ENCODE data around the gene PARVG. TPM values are rescaled to one million over a fixed set of nuclear protein-coding genes. Genes with fewer than 3 reads are reported as not detected.
A peak's percentile ranks its signal among the peaks of the same experiment; 100 is the strongest.

Gene PARVG
- total and polyA plus RNA-seq, 2 of the 8 experiments (the other 6 are each of a cell fraction or from before 2014, with no cell fraction given) = 0.37 to 1.5 TPM

GRCh38 chr22:44196731-44197131 lies 16.0 kb downstream of the PARVG start:
- H4K91ac ChIP-seq (replicated peaks; ENCODE audit: insufficient read length, low read length) = no peak overlapping the region
- TF ChIP-seq EZH2 (IDR thresholded peaks at IDR 0.05; ENCODE audit: low read depth, low read length, severe bottlenecking) = no peak
- TF ChIP-seq BACH1 (IDR thresholded peaks at IDR 0.05; ENCODE audit: low read length) = no peak
- WGBS, 2 experiments (ENCODE audit: extremely low coverage in 1 of 2, insufficient coverage in 1 of 2, insufficient read length in 1 of 2, insufficient replicate concordance in 2 of 2, low coverage in 1 of 2, low lambda C conversion rate in 2 of 2, missing lambda C conversion rate in 1 of 2) = 81% methylated on average over 10 of the region's 10 CpGs; no CpG with 5 or more reads in 1 of the 2 experiments

More at GRCh38 chr22:44196731-44197131, 16.0 kb downstream of the PARVG start:
- Histone ChIP-seq H3K56ac (replicated peaks; ENCODE audit: insufficient read length, low read depth, low read length) (no peak overlapping the region), H3K36me3 (ENCODE audit: control insufficient read depth in 2 of 4, insufficient read depth in 4 of 4, low read length in 3 of 4) (no peaks in the 10 kb centered on the region), H3K4me1 (replicated peaks in 1 of 4; ENCODE audit: control insufficient read depth in 3 of 4, insufficient read depth in 4 of 4, low read length in 3 of 4) (peaks cover 0 to 7% (median 0%) of the 10 kb centered on the region in 4 experiments; a peak in 4 of 7 replicates), H4K20me1 (replicated peaks in 1 of 2; ENCODE audit: control insufficient read depth in 1 of 2, insufficient read depth in 2 of 2, low read length in 2 of 2) (peaks cover 0 to 5% of the 10 kb centered on the region in 2 experiments), H4K8ac (ENCODE audit: extremely low read depth, insufficient read depth, low read length) (no peak overlapping the region), H3K4me2 (ENCODE audit: insufficient read depth in 1 of 2, low read depth in 2 of 2, low read length in 2 of 2) (no peak overlapping the region), H3K9me3 (ENCODE audit: insufficient read depth in 2 of 2, low read depth in 1 of 2, low read length in 1 of 2) (no peaks in the 10 kb centered on the region), H2BK12ac (ENCODE audit: low read depth, low read length) (no peak overlapping the region), H4K5ac (ENCODE audit: insufficient read length, low read depth, low read length) (no peak overlapping the region), H3K9ac (replicated peaks in 1 of 4; ENCODE audit: extremely low read depth in 1 of 4, low read depth in 3 of 4, low read length in 3 of 4) (no peak overlapping the region), H3K23me2 (ENCODE audit: low read depth, low read length) (peaks cover 13% of the 10 kb centered on the region; the same call in 1 of the 2 replicates), H2BK5ac (ENCODE audit: low read depth, low read length) (no peak overlapping the region), H3K4me3 (ENCODE audit: extremely low read depth in 1 of 4, insufficient read depth in 2 of 4, low read depth in 3 of 4, low read length in 4 of 4) (no peak overlapping the region), H3K4ac (replicated peaks; ENCODE audit: insufficient read length, low read depth, low read length) (no peak overlapping the region), H3K27ac (ENCODE audit: low read depth, low read length) (no peak overlapping the region), H3K14ac (ENCODE audit: insufficient read length) (no peak overlapping the region), H2AFZ (ENCODE audit: low read length) (no peak overlapping the region), H2BK20ac (ENCODE audit: low read length) (no peak overlapping the region), H3K79me2 (ENCODE audit: control insufficient read depth in 1 of 2, insufficient read depth in 2 of 2, low read length in 2 of 2) (no peaks in the 10 kb centered on the region), H2BK15ac (ENCODE audit: low read length) (peak overlapping the region; percentile 92; the same call in 1 of the 2 replicates), H3K79me1 (ENCODE audit: low read depth, low read length) (no peaks in the 10 kb centered on the region), H2AK5ac (ENCODE audit: low read depth, low read length) (no peak overlapping the region), H3K23ac (ENCODE audit: insufficient read length) (no peak overlapping the region), H3K18ac (ENCODE audit: extremely low read depth, low read length) (no peak overlapping the region; the same call in none of the 2 replicates), H2BK120ac (replicated peaks; ENCODE audit: low read depth, low read length) (no peak overlapping the region), H3K27me3 (replicated peaks in 1 of 4; ENCODE audit: control insufficient read depth in 3 of 4, extremely low read depth in 1 of 4, insufficient read depth in 3 of 4, low read length in 3 of 4) (no peaks in the 10 kb centered on the region)
- ChIA-PET POLR2A (ENCODE audit: partially characterized antibody) (interaction anchor here (0.6 to 1.3 kb wide), 2 partner anchors 11 to 13 kb away, joined by 3 read pairs; no protein-coding TSS in a partner anchor), CTCF (ENCODE audit: partially characterized antibody) (interaction anchor here (0.5 to 1.4 kb wide), 2 partner anchors 23 to 1084 kb away, joined by 3 read pairs; no protein-coding TSS in a partner anchor)
- DNase-seq (ENCODE audit: low read depth in 1 of 2, low spot score in 2 of 2) = no peak
- FAIRE-seq = no peak
